GM23248 (cell line): ENCODE measurements around the gene QSER1.

Source experiments
- EZH2 ChIP-seq: fragments of 200-600 bp; sonication (generic); IDR thresholded peaks from 2 replicates; pipeline ENCODE4 v1.6.1; 2018; ENCODE audit warnings: antibody characterized with exemption, mild to moderate bottlenecking; ENCODE audit not compliant: insufficient read depth, poor library complexity, severe bottlenecking
- EZH2phosphoT487 ChIP-seq: fragments of 200-600 bp; sonication (generic); IDR thresholded peaks from 2 replicates; pipeline ENCODE4 v1.6.1; 2018; ENCODE audit warnings: antibody characterized with exemption, moderate library complexity, mild to moderate bottlenecking, low read depth; ENCODE audit not compliant: insufficient read depth

GRCh38 chr11:32883421-32883820 is 9.2 kb upstream of the QSER1 start:
- TF ChIP-seq EZH2phosphoT487, result no peak
- no peak for TF ChIP-seq EZH2
